Measurements from ENCODE around the gene CXCL9. TPM values are rescaled to one million over a fixed set of nuclear protein-coding genes. Genes with fewer than 3 reads are reported as not detected.

The CXCL9 gene
- total and polyA plus RNA-seq, 2 experiments from 2014 or later, result not detected

DNA sequence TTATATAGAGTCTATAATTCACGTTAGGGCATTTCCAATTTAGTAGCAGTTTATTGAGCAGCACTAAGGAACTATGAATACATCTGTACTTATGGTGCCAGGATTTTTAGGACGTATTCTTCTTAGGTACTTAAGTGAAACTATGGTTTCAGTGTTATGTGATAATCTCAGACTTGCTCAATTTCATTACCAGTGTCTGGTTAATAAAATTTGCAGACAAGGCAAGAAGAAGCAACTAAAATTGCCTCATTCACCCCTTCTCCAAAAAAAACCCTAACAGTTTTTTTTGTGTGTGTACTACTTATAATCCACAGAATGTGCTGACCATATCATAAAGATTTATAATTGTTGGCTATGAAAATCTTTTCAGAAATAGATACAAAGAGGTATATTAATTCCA, 22.0 kb upstream of the CXCL9 start:
- H3K79me2 ChIP-seq, result no peaks in the 10 kb centered on the region

DNA sequence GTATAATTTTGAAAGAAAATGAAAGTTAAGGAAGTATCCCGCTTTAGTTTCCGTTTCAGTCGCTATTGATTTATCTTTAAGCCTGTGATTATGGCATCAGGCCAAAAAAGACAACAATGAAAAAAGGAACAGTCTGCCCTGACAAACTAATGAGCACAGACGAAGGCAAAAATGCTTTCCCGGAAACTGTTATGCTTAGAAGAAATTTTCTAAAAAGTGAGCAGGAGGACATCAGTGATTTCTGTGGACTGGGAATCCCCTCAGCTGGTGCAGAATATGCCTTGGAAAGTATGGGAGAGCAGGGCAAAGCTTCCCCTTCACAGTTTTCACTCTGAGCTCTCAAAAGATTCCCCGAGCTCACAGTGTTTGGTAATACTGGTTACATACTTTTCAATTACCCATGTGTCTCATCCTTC, 21.0 kb upstream of the CXCL9 start:
- peak overlapping the region; percentile 49 for H3K4me2 ChIP-seq
- no peaks in the 10 kb centered on the region for H3K4me1 ChIP-seq (ENCODE audit: insufficient read depth)
- H3K36me3 ChIP-seq (replicated peaks; ENCODE audit: insufficient read depth, low read depth), result no peaks in the 10 kb centered on the region
- DNase-seq (ENCODE audit: low spot score), result no peak
- peak overlapping the region; percentile 49 for H2AFZ ChIP-seq
- H3K79me2 ChIP-seq, result no peaks in the 10 kb centered on the region
- H4K20me1 ChIP-seq (ENCODE audit: insufficient read depth, poor library complexity, severe bottlenecking), result no peaks in the 10 kb centered on the region
- H3K9me2 ChIP-seq (replicated peaks; ENCODE audit: insufficient read depth), result no peaks in the 10 kb centered on the region
- H3K9me3 ChIP-seq (ENCODE audit: low read depth), result no peaks in the 10 kb centered on the region
- no peak overlapping the region for H3K4me3 ChIP-seq
- H3K27me3 ChIP-seq, result peaks cover 2% of the 10 kb centered on the region
- TF ChIP-seq EZH2 (IDR thresholded peaks at IDR 0.05; ENCODE audit: borderline replicate concordance) (no peak), EZH2phosphoT487 (IDR thresholded peaks at IDR 0.05; ENCODE audit: low read depth, severe bottlenecking, unreplicated experiment) (no peak)
- TF ChIP-seq, protein P1, sequence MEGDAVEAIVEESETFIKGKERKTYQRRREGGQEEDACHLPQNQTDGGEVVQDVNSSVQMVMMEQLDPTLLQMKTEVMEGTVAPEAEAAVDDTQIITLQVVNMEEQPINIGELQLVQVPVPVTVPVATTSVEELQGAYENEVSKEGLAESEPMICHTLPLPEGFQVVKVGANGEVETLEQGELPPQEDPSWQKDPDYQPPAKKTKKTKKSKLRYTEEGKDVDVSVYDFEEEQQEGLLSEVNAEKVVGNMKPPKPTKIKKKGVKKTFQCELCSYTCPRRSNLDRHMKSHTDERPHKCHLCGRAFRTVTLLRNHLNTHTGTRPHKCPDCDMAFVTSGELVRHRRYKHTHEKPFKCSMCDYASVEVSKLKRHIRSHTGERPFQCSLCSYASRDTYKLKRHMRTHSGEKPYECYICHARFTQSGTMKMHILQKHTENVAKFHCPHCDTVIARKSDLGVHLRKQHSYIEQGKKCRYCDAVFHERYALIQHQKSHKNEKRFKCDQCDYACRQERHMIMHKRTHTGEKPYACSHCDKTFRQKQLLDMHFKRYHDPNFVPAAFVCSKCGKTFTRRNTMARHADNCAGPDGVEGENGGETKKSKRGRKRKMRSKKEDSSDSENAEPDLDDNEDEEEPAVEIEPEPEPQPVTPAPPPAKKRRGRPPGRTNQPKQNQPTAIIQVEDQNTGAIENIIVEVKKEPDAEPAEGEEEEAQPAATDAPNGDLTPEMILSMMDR (IDR thresholded peaks at IDR 0.05; ENCODE audit: poor library complexity), result no peak
- no peak overlapping the region for H3K27ac ChIP-seq
- 74% methylated on average over 6 of the region's 6 CpGs for WGBS (ENCODE audit: low lambda C conversion rate, missing lambda C conversion rate)

More for the DNA sequence above, 22.0 kb upstream of the CXCL9 start:
- Histone ChIP-seq H3K4me1 (ENCODE audit: insufficient read depth) (no peaks in the 10 kb centered on the region), H3K4me3 (no peak overlapping the region), H3K9me3 (ENCODE audit: low read depth) (no peaks in the 10 kb centered on the region), H4K20me1 (ENCODE audit: insufficient read depth, poor library complexity, severe bottlenecking) (no peaks in the 10 kb centered on the region), H2AFZ (no peak overlapping the region), H3K36me3 (replicated peaks; ENCODE audit: insufficient read depth, low read depth) (no peaks in the 10 kb centered on the region), H3K27me3 (peaks cover 2% of the 10 kb centered on the region), H3K9me2 (replicated peaks; ENCODE audit: insufficient read depth) (no peaks in the 10 kb centered on the region), H3K27ac (no peak overlapping the region), H3K4me2 (no peak overlapping the region)
- DNase-seq (ENCODE audit: low spot score), result no peak
- TF ChIP-seq EZH2 (IDR thresholded peaks at IDR 0.05; ENCODE audit: borderline replicate concordance) (no peak), EZH2phosphoT487 (IDR thresholded peaks at IDR 0.05; ENCODE audit: low read depth, severe bottlenecking, unreplicated experiment) (no peak)
- TF ChIP-seq, protein P1 (IDR thresholded peaks at IDR 0.05; ENCODE audit: poor library complexity), result no peak
- WGBS (ENCODE audit: low lambda C conversion rate, missing lambda C conversion rate), result 73% methylated on average over 2 of the region's 2 CpGs

DNA sequence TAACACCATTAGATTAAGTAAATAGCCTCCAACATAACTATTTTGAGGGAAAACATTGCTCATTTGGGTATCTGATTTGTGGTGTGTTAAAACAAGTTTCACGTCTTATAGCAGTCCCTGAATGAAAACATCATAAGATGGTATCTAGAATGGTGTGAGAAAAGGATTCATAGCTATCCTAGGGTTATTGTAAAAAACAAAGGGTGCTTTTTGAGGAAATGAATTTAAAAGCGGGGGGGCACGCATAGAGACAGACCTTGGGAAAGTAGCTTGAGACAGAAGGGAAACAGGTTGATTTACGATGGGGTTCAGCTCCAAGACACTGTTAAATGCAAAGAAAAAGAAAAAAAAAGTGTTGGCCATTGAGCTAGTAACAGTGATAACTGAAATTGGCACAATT, 16.8 kb upstream of the CXCL9 start:
- TF ChIP-seq, protein P1 (IDR thresholded peaks at IDR 0.05; ENCODE audit: poor library complexity), result no peak
- no peak for TF ChIP-seq EZH2 (IDR thresholded peaks at IDR 0.05; ENCODE audit: borderline replicate concordance)
- no peak for TF ChIP-seq EZH2phosphoT487 (IDR thresholded peaks at IDR 0.05; ENCODE audit: low read depth, severe bottlenecking, unreplicated experiment)
- Histone ChIP-seq H3K4me2 (no peak overlapping the region), H3K4me3 (no peak overlapping the region), H3K9me3 (ENCODE audit: low read depth) (no peaks in the 10 kb centered on the region), H3K36me3 (replicated peaks; ENCODE audit: insufficient read depth, low read depth) (no peaks in the 10 kb centered on the region), H3K27me3 (no peaks in the 10 kb centered on the region), H3K4me1 (ENCODE audit: insufficient read depth) (no peaks in the 10 kb centered on the region), H3K27ac (no peak overlapping the region), H3K79me2 (no peaks in the 10 kb centered on the region), H3K9me2 (replicated peaks; ENCODE audit: insufficient read depth) (no peaks in the 10 kb centered on the region), H2AFZ (no peak overlapping the region), H4K20me1 (ENCODE audit: insufficient read depth, poor library complexity, severe bottlenecking) (no peaks in the 10 kb centered on the region)
- no peak for DNase-seq (ENCODE audit: low spot score)
- WGBS (ENCODE audit: low lambda C conversion rate, missing lambda C conversion rate), result 94% methylated on average over 4 of the region's 4 CpGs

DNA sequence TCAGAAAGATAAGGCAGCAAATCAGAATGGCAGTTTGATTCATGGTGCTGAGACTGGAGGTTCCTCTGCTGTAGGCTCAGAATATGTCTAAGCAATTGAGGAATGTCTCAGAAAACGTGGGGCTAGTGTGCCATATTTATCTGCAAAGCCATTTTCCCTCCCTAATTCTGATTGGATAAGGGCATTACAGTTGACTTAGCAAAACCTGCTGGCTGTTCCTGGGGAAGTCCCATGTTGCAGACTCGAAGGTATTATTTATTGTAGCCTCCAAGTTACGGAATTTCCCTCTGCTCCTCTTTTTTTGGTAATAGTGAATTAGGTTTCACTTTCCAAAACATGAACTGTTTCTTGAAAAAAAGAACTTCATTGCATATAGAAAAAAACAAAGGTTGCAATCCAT, 16.1 kb upstream of the CXCL9 start, which contains the start of gene CXCL10:
TSS of gene CXCL10 (minus strand) at position 109 of the 400 bp plus-strand sequence. CDS start at position 43, 66 bp downstream.
- WGBS (ENCODE audit: low lambda C conversion rate, missing lambda C conversion rate), result 63% methylated on average over 3 of the region's 3 CpGs

More for the DNA sequence above, 16.1 kb upstream of the CXCL9 start, which contains the start of gene CXCL10:
- Histone ChIP-seq H3K27me3 (no peaks in the 10 kb centered on the region), H4K20me1 (ENCODE audit: insufficient read depth, poor library complexity, severe bottlenecking) (no peaks in the 10 kb centered on the region), H3K4me3 (no peak within 1 kb of the TSS), H3K27ac (no peak within 1 kb of the TSS), H3K4me1 (ENCODE audit: insufficient read depth) (no peaks in the 10 kb centered on the region), H2AFZ (no peak within 1 kb of the TSS), H3K9me2 (replicated peaks; ENCODE audit: insufficient read depth) (no peaks in the 10 kb centered on the region), H3K79me2 (no peaks in the 10 kb centered on the region), H3K36me3 (replicated peaks; ENCODE audit: insufficient read depth, low read depth) (no peaks in the 10 kb centered on the region), H3K4me2 (no peak within 1 kb of the TSS), H3K9me3 (ENCODE audit: low read depth) (no peaks in the 10 kb centered on the region)
- DNase-seq (ENCODE audit: low spot score), result no peak
- TF ChIP-seq EZH2 (IDR thresholded peaks at IDR 0.05; ENCODE audit: borderline replicate concordance) (no peak), EZH2phosphoT487 (IDR thresholded peaks at IDR 0.05; ENCODE audit: low read depth, severe bottlenecking, unreplicated experiment) (no peak)
- TF ChIP-seq, protein P1 (IDR thresholded peaks at IDR 0.05; ENCODE audit: poor library complexity), result no peak
